Measurements from ENCODE around the gene ZNF185.
"Not testable (repeated sequence)": the region's sequence is repeated elsewhere in the genome, so short reads cannot be mapped to it uniquely, and the experiment has no call there.

The ZNF185 gene

DNA sequence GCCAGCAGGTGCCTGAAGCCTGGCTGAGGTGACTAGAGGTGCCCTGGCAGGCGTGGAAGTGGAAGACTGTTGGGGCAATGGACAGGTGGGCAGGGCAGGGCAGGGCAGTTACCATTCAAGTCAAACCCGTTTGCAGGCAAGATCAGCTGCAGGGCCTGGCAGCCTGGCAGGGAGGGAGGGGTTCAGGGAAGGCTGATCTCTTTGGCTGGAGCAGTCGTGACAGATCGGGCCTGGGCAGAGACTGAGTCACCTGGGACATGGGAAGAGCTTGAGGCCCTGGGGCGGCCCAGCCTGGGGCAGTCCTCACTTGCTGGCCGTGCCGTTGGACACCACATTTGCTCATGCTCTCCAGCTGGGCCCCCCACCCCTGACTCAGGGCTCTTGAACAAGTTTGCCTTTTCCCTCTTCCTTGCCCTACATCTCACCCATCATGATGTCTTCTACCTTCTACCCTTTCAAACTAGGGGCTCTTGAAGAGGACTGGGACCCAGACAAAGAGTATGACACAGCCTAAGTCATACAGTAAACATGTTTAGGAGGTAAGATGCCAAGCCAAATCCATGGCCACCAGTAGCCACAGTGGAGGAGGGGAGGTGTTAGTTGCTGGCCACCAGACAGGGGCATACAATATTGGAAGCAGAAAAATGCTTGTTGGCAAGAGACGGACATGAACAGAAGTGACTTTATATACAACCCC, 2.0 kb upstream of the ZNF185 start:
- DNase-seq (ENCODE audit: low spot score): no peak

- DNase-seq (ENCODE audit: low spot score): no peak
Measured at GRCh38 chrX:152896450-152896849, 1.4 kb upstream of the ZNF185 start.

GRCh38 chrX:152898442-152898841, 575 bp downstream of the ZNF185 start:
- no peak for DNase-seq (ENCODE audit: low spot score)

DNA sequence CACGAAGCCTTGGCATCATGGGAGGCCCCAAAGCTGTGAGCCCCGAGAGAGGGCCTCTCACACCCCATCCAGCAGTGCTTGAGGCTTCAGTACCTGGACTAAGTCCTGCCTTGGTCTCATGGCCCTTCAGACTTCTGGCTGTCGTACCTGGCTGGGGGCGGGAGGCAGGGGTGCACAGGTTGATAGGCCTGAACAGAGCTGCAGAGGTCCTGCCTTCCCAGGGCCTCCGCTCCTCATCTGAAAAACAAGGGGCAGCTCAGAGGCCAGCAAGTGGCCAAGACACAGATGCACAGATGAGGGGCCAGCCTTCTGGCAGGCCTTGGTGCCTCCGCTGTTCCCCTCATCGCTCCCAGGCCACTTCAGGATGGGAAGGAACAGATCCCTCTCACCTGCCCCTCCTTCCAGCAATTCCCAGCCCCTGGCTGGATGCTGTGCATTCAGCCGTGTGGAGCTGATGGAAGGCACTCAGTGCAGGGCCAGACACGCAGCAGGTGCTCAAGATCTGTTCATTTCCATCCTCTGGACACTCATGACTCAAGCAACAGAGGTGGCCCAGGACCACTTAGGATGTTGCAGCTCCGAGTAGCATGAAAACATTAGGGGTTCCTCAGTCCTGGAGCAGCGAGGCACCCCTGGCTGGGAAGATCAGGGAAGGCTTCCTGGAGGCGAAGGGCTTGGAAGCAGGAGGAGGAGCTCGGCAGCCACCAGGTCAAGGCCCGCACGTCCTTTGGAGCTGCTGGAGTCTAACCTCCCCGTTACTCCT, 1.4 kb downstream of the ZNF185 start:
- no peak for DNase-seq (ENCODE audit: low spot score)

DNA sequence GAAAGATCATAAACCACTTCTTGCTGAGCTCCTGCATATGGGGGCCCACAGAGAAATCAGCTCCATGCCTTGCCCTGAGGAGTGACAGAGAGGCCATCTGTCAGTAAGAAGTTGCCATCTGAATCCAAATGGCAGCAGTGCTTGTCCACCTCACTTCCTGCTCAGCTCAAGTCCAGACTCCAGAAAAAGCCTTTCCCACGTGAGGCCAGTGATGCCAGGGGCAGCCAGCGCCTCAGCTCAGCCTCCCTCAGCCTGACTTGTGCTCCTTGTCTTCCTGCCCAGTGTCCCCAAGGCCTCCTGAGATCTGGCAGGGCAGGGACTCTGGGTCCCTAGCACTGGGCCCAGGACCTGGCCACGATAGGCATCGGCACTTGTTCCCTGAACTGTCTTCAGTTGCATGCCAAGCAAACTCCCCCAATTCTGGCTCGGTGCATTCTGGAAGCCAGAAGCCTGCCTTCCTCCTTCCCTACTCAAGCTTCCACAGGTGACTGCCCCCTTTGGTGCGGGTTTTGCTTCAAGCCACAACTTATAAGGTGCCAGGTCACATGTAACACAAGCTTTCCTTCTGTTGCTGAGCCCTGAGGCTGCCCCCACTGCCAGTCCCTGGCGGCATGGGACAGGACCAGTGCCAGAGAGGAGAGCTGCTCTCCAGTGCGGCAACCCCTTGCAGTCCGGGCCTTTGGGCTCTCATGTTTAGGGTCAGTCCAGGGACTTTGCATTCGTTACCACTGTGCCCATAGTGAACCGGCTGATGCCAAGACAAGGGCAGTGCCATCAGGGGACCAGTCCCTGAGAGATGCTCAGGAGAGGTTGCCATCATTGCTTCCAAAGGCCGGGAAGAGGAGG, 2.2 kb downstream of the ZNF185 start:
- no peak for DNase-seq (ENCODE audit: low spot score)

DNA sequence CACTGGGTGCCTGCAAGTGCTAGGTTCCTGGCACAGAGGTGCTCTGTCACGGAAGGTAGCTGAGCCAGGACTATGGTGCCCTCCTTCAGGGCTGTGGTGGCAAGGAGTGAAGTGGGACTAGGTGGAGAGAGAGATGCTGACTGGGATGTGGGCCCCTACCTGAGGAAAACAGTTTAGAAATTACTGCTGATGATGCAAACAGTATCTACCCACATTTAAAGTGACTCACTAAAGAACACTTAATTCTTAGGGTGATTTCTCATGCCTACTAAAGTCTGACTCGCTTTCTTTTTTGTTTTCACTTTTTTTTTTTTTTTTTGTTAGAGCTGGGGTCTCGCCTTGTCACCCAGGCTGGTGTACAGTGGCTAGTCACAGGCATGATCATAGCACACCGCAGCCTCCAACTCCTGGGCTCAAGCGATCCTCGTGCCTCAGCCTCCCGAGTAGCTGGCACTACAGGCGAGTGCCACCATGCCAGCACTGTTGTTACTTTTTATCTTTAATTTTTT, 3.1 kb downstream of the ZNF185 start:
- DNase-seq (ENCODE audit: low spot score): no peak

GRCh38 chrX:152901816-152902501, 4.1 kb downstream of the ZNF185 start:
- no peak for DNase-seq (ENCODE audit: low spot score)

GRCh38 chrX:152902502-152902820, 4.6 kb downstream of the ZNF185 start:
- no peak for DNase-seq (ENCODE audit: low spot score)

- DNase-seq (ENCODE audit: low spot score): no peak
Measured at GRCh38 chrX:152903589-152903988, 5.7 kb downstream of the ZNF185 start.

DNA sequence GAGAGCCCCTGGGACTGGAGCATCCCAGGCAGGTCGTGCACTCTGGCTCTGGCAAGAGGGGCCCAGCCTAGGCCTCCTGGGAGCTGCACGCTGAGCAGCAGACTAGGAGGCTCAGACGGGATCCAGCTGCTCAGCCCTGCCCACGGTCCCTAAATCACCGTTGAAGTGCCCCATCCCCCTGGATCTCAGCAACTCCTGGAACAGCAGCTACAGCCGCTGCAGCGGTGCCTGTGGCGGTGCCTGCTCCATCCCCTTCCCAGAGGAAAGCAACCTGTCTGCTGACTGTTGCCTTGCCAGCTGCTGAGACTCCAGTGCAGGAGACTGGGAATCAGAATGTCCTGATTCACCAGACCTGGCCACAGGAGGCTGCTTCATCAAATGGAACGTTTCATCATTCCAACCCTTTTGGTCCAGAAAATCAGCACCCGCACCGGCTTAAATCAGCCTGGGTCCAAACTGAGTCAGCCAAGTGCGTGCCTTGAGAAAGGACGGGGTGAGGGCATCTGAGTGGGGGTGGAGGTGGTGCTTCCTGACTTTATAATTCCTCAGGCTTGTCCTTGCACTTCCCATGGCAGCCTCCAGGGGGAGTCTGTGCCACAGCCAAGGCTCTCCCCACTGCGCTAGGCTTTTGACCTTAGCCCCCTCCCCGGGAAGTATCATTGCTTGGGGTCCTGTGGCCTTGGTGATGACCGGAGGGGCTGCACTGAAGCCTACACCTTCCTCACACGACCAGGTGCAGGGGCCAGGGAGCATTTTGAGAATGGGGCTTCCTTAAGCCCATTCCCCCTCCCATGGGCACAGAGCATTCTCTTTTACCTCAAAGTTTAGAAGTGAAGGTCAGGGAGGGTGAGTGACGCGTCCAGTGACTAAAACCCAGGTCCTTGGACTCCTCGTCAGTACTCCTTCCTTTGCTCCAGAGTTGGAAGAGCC, 6.5 kb downstream of the ZNF185 start:
- DNase-seq (ENCODE audit: low spot score): no peak

- no peak for DNase-seq (ENCODE audit: low spot score)
Measured at GRCh38 chrX:152905081-152905420, 7.2 kb downstream of the ZNF185 start.

DNA sequence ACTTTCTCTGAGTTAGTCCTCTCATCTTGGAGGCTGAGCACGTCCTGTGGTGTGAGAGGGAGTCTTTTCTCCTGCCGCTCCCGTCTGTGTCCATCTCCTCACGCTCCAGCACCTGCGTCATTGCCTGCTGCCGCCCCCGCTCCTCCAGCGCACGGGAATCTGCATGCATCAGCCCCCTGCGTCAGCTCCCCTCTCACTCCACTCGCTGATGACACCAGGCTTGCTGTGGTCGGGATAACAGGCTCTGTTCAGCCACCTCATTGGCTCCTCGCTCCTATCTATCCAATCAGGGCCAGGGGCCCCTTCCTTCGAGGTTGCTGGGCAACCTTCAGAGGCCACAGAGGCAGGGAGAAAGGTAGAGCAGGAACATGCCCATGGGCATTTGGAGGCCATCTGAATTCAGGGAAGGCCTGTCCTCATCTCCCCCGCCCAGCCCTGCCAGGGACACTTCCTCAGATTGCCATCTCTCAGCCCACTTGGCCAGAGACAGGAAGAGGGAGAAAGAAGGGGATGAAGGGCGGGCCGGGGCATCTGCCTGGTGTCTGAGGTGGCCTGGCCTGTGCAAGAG, 9.3 kb downstream of the ZNF185 start:
- no peak for DNase-seq (ENCODE audit: low spot score)

GRCh38 chrX:152908486-152908885, 10.6 kb downstream of the ZNF185 start:
- DNase-seq (ENCODE audit: low spot score): no peak

GRCh38 chrX:152910018-152910417, 12.2 kb downstream of the ZNF185 start:
- DNase-seq (ENCODE audit: low spot score): not testable (repeated sequence)

GRCh38 chrX:152912106-152912505, 14.2 kb downstream of the ZNF185 start:
- DNase-seq (ENCODE audit: low spot score): no peak

DNA sequence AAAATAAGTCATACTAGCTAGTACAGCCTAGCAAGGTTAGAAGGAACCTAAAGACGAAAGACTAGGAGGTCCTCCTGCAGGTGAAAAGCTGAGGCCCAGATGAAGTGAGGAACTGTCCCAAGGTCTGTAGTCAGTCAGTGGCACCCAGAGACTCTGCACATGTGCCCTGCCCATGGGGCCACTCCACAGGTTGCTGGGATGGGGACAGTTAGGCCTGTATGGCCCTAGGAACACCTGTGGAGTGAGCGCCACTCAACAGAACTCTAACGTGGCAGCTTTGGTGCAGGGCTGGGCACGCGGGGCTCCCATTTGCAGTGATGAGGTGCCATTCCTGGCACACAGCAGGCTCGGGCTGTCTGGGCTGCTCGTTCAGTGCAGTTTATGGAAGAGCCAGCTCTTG, 14.8 kb downstream of the ZNF185 start:
- DNase-seq (ENCODE audit: low spot score): no peak

DNA sequence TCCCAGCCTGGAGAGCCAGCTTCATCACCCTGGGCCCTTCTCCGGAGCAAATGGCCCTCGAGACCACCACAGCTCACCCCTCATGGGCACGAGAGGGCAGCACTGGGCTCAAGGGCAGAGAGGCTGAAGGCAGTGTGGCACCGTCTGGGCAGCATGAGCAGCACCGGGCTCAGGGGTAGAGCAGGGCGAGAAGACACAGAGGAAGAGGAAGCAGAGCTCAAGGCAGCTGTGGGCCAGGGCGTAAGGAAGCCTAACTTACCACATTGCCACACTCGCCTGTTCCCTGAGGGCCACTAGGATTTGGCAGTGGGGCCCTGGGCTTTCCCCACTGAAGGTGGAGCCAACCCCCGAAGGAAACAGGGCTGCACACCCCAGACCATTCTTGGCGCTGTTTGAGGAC, 15.5 kb downstream of the ZNF185 start:
- DNase-seq (ENCODE audit: low spot score): no peak

DNA sequence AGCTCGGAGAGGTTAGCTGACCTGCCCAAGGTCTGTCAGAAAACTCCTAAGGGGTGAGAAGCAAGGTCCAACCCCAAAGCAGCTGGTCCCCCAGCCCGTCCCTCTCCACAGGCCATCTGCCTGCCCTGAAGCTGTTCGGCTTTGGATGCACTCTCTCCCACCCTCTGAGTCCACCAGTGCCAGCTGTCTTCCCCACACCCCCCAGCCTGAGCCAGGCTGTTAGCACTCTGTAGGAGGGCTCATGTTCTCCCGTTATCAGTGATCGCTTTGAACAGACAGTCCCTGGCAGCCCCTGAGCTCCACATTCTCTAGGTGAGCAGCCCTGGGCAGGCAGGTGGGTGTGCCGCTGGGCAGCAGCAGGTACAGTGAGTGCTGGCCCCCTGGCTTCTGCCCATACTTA, 16.0 kb downstream of the ZNF185 start:
- no peak for DNase-seq (ENCODE audit: low spot score)

GRCh38 chrX:152915541-152916241, 17.8 kb downstream of the ZNF185 start:
- no peak for DNase-seq (ENCODE audit: low spot score)
